ENCODE results near the gene PKD1.

The PKD1 gene

GRCh38 chr16:2178321-2179106, 42.8 kb upstream of the PKD1 start:
- Histone ChIP-seq H3K27ac (ENCODE audit: low read depth in 2 of 2, low read length in 2 of 2) (no peak overlapping the region), H3K9me3 (ENCODE audit: control insufficient read depth in 2 of 2, low read length in 2 of 2) (no peaks in the 10 kb centered on the region), H3K36me3 (ENCODE audit: control insufficient read depth in 2 of 2, insufficient read depth in 2 of 2, low read length in 2 of 2) (peaks cover 27 to 28% of the 10 kb centered on the region in 2 donors), H3K4me3 (ENCODE audit: low read length in 2 of 2) (no peak overlapping the region), H3K9ac (ENCODE audit: low read depth in 1 of 2, low read length in 2 of 2) (no peak overlapping the region), H3K27me3 (ENCODE audit: control insufficient read depth in 2 of 2, insufficient read depth in 2 of 2, low read length in 2 of 2) (no peaks in the 10 kb centered on the region), H3K4me1 (ENCODE audit: control insufficient read depth in 2 of 2, insufficient read depth in 2 of 2, low read length in 2 of 2) (no peaks in the 10 kb centered on the region)

- no peaks in the 10 kb centered on the region for H3K4me1 ChIP-seq (ENCODE audit: control insufficient read depth in 2 of 2, insufficient read depth in 2 of 2, low read length in 2 of 2)
- H3K9me3 ChIP-seq (ENCODE audit: control insufficient read depth in 2 of 2, low read length in 2 of 2): no peaks in the 10 kb centered on the region
- H3K27me3 ChIP-seq (ENCODE audit: control insufficient read depth in 2 of 2, insufficient read depth in 2 of 2, low read length in 2 of 2): no peaks in the 10 kb centered on the region
- no peak overlapping the region for H3K4me3 ChIP-seq (ENCODE audit: low read length in 2 of 2)
- H3K27ac ChIP-seq (ENCODE audit: low read depth in 2 of 2, low read length in 2 of 2): no peak overlapping the region
- H3K36me3 ChIP-seq (ENCODE audit: control insufficient read depth in 2 of 2, insufficient read depth in 2 of 2, low read length in 2 of 2): peaks cover 32 to 36% of the 10 kb centered on the region in 2 donors
- no peak overlapping the region for H3K9ac ChIP-seq (ENCODE audit: low read depth in 1 of 2, low read length in 2 of 2)
Measured at GRCh38 chr16:2177561-2177960, 41.9 kb upstream of the PKD1 start.

GRCh38 chr16:2177101-2177500, 41.4 kb upstream of the PKD1 start:
- peaks cover 34 to 38% of the 10 kb centered on the region in 2 donors for H3K36me3 ChIP-seq (ENCODE audit: control insufficient read depth in 2 of 2, insufficient read depth in 2 of 2, low read length in 2 of 2)
- H3K4me1 ChIP-seq (ENCODE audit: control insufficient read depth in 2 of 2, insufficient read depth in 2 of 2, low read length in 2 of 2): no peaks in the 10 kb centered on the region
- no peaks in the 10 kb centered on the region for H3K27me3 ChIP-seq (ENCODE audit: control insufficient read depth in 2 of 2, insufficient read depth in 2 of 2, low read length in 2 of 2)
- H3K4me3 ChIP-seq (ENCODE audit: low read length in 2 of 2): no peak overlapping the region
- H3K9ac ChIP-seq (ENCODE audit: low read depth in 1 of 2, low read length in 2 of 2): no peak overlapping the region
- no peaks in the 10 kb centered on the region for H3K9me3 ChIP-seq (ENCODE audit: control insufficient read depth in 2 of 2, low read length in 2 of 2)
- no peak overlapping the region for H3K27ac ChIP-seq (ENCODE audit: low read depth in 2 of 2, low read length in 2 of 2)

- H3K27ac ChIP-seq (ENCODE audit: low read depth in 2 of 2, low read length in 2 of 2): no peak overlapping the region
- H3K36me3 ChIP-seq (ENCODE audit: control insufficient read depth in 2 of 2, insufficient read depth in 2 of 2, low read length in 2 of 2): peaks cover 37 to 48% of the 10 kb centered on the region in 2 donors
- H3K27me3 ChIP-seq (ENCODE audit: control insufficient read depth in 2 of 2, insufficient read depth in 2 of 2, low read length in 2 of 2): no peaks in the 10 kb centered on the region
- H3K9ac ChIP-seq (ENCODE audit: low read depth in 1 of 2, low read length in 2 of 2): no peak overlapping the region
- H3K4me1 ChIP-seq (ENCODE audit: control insufficient read depth in 2 of 2, insufficient read depth in 2 of 2, low read length in 2 of 2): no peaks in the 10 kb centered on the region
- H3K4me3 ChIP-seq (ENCODE audit: low read length in 2 of 2): no peak overlapping the region
- no peaks in the 10 kb centered on the region for H3K9me3 ChIP-seq (ENCODE audit: control insufficient read depth in 2 of 2, low read length in 2 of 2)
Measured at GRCh38 chr16:2176047-2176446, 40.3 kb upstream of the PKD1 start.

- Histone ChIP-seq H3K4me1 (ENCODE audit: control insufficient read depth in 2 of 2, insufficient read depth in 2 of 2, low read length in 2 of 2) (no peaks in the 10 kb centered on the region), H3K9me3 (ENCODE audit: control insufficient read depth in 2 of 2, low read length in 2 of 2) (no peaks in the 10 kb centered on the region), H3K27me3 (ENCODE audit: control insufficient read depth in 2 of 2, insufficient read depth in 2 of 2, low read length in 2 of 2) (no peaks in the 10 kb centered on the region), H3K9ac (ENCODE audit: low read depth in 1 of 2, low read length in 2 of 2) (no peak overlapping the region), H3K4me3 (ENCODE audit: low read length in 2 of 2) (no peak overlapping the region), H3K36me3 (ENCODE audit: control insufficient read depth in 2 of 2, insufficient read depth in 2 of 2, low read length in 2 of 2) (peaks cover 37 to 48% of the 10 kb centered on the region in 2 donors), H3K27ac (ENCODE audit: low read depth in 2 of 2, low read length in 2 of 2) (no peak overlapping the region)
Measured at GRCh38 chr16:2175454-2175853, 39.8 kb upstream of the PKD1 start.

GRCh38 chr16:2174396-2175131, 38.9 kb upstream of the PKD1 start:
- no peak overlapping the region for H3K27ac ChIP-seq (ENCODE audit: low read depth in 2 of 2, low read length in 2 of 2)
- H3K36me3 ChIP-seq (ENCODE audit: control insufficient read depth in 2 of 2, insufficient read depth in 2 of 2, low read length in 2 of 2): peaks cover 37 to 48% of the 10 kb centered on the region in 2 donors
- no peaks in the 10 kb centered on the region for H3K9me3 ChIP-seq (ENCODE audit: control insufficient read depth in 2 of 2, low read length in 2 of 2)
- H3K4me1 ChIP-seq (ENCODE audit: control insufficient read depth in 2 of 2, insufficient read depth in 2 of 2, low read length in 2 of 2): no peaks in the 10 kb centered on the region
- no peak overlapping the region for H3K9ac ChIP-seq (ENCODE audit: low read depth in 1 of 2, low read length in 2 of 2)
- no peak overlapping the region for H3K4me3 ChIP-seq (ENCODE audit: low read length in 2 of 2)
- no peaks in the 10 kb centered on the region for H3K27me3 ChIP-seq (ENCODE audit: control insufficient read depth in 2 of 2, insufficient read depth in 2 of 2, low read length in 2 of 2)

- Histone ChIP-seq H3K9ac (ENCODE audit: low read depth in 1 of 2, low read length in 2 of 2) (no peak overlapping the region), H3K36me3 (ENCODE audit: control insufficient read depth in 2 of 2, insufficient read depth in 2 of 2, low read length in 2 of 2) (peaks cover 39 to 52% of the 10 kb centered on the region in 2 donors), H3K27me3 (ENCODE audit: control insufficient read depth in 2 of 2, insufficient read depth in 2 of 2, low read length in 2 of 2) (no peaks in the 10 kb centered on the region), H3K27ac (ENCODE audit: low read depth in 2 of 2, low read length in 2 of 2) (no peak overlapping the region), H3K4me3 (ENCODE audit: low read length in 2 of 2) (no peak overlapping the region), H3K9me3 (ENCODE audit: control insufficient read depth in 2 of 2, low read length in 2 of 2) (no peaks in the 10 kb centered on the region), H3K4me1 (ENCODE audit: control insufficient read depth in 2 of 2, insufficient read depth in 2 of 2, low read length in 2 of 2) (no peaks in the 10 kb centered on the region)
Measured at GRCh38 chr16:2173916-2174315, 38.2 kb upstream of the PKD1 start.

GRCh38 chr16:2173366-2173765, 37.7 kb upstream of the PKD1 start:
- H3K4me3 ChIP-seq (ENCODE audit: low read length in 2 of 2): no peak overlapping the region
- no peaks in the 10 kb centered on the region for H3K27me3 ChIP-seq (ENCODE audit: control insufficient read depth in 2 of 2, insufficient read depth in 2 of 2, low read length in 2 of 2)

GRCh38 chr16:2172688-2173335, 37.1 kb upstream of the PKD1 start:
- Histone ChIP-seq H3K27me3 (ENCODE audit: control insufficient read depth in 2 of 2, insufficient read depth in 2 of 2, low read length in 2 of 2) (no peaks in the 10 kb centered on the region), H3K9me3 (ENCODE audit: control insufficient read depth in 2 of 2, low read length in 2 of 2) (no peaks in the 10 kb centered on the region), H3K4me1 (ENCODE audit: control insufficient read depth in 2 of 2, insufficient read depth in 2 of 2, low read length in 2 of 2) (no peaks in the 10 kb centered on the region), H3K9ac (ENCODE audit: low read depth in 1 of 2, low read length in 2 of 2) (no peak overlapping the region), H3K27ac (ENCODE audit: low read depth in 2 of 2, low read length in 2 of 2) (no peak overlapping the region), H3K4me3 (ENCODE audit: low read length in 2 of 2) (no peak overlapping the region), H3K36me3 (ENCODE audit: control insufficient read depth in 2 of 2, insufficient read depth in 2 of 2, low read length in 2 of 2) (peaks cover 41 to 58% of the 10 kb centered on the region in 2 donors)

More at GRCh38 chr16:2173366-2173765, 37.7 kb upstream of the PKD1 start:
- Histone ChIP-seq H3K36me3 (ENCODE audit: control insufficient read depth in 2 of 2, insufficient read depth in 2 of 2, low read length in 2 of 2) (peaks cover 41 to 57% of the 10 kb centered on the region in 2 donors), H3K9me3 (ENCODE audit: control insufficient read depth in 2 of 2, low read length in 2 of 2) (no peaks in the 10 kb centered on the region), H3K9ac (ENCODE audit: low read depth in 1 of 2, low read length in 2 of 2) (no peak overlapping the region), H3K27ac (ENCODE audit: low read depth in 2 of 2, low read length in 2 of 2) (no peak overlapping the region), H3K4me1 (ENCODE audit: control insufficient read depth in 2 of 2, insufficient read depth in 2 of 2, low read length in 2 of 2) (no peaks in the 10 kb centered on the region)

GRCh38 chr16:2171601-2172178, 36.0 kb upstream of the PKD1 start:
- no peaks in the 10 kb centered on the region for H3K9me3 ChIP-seq (ENCODE audit: control insufficient read depth in 2 of 2, low read length in 2 of 2)
- H3K27me3 ChIP-seq (ENCODE audit: control insufficient read depth in 2 of 2, insufficient read depth in 2 of 2, low read length in 2 of 2): no peaks in the 10 kb centered on the region
- H3K27ac ChIP-seq (ENCODE audit: low read depth in 2 of 2, low read length in 2 of 2): no peak overlapping the region
- no peaks in the 10 kb centered on the region for H3K4me1 ChIP-seq (ENCODE audit: control insufficient read depth in 2 of 2, insufficient read depth in 2 of 2, low read length in 2 of 2)
- H3K9ac ChIP-seq (ENCODE audit: low read depth in 1 of 2, low read length in 2 of 2): no peak overlapping the region
- peaks cover 45 to 61% of the 10 kb centered on the region in 2 donors for H3K36me3 ChIP-seq (ENCODE audit: control insufficient read depth in 2 of 2, insufficient read depth in 2 of 2, low read length in 2 of 2)
- no peak overlapping the region for H3K4me3 ChIP-seq (ENCODE audit: low read length in 2 of 2)
